HepG2 (cell line): ENCODE measurements around the gene FOSL2. TPM values are rescaled to one million over a fixed set of nuclear protein-coding genes. Genes with fewer than 3 reads are reported as not detected.

ENCODE experiments used
- AHR ChIP-seq: IDR thresholded peaks from 2 replicates; pipeline ENCODE4 v1.6.1; 2018; ENCODE audit warnings: missing genetic modification reagents, missing compliant biosample characterization
- ATF2 ChIP-seq: sonication (generic); formaldehyde crosslinking; IDR thresholded peaks from 2 replicates; pipeline ENCODE4 v1.4.0; 2020; ENCODE audit warnings: missing genetic modification reagents
- FOXO1 ChIP-seq: sonication (generic); formaldehyde crosslinking; IDR thresholded peaks from 2 replicates; pipeline ENCODE4 v1.4.0; 2020; ENCODE audit warnings: missing genetic modification reagents
- FOXO4 ChIP-seq: sonication (generic); formaldehyde crosslinking; conservative IDR thresholded peaks from 2 replicates; pipeline ENCODE4 v1.8.1; 2023; ENCODE audit warnings: missing genetic modification reagents
- GTF2F1 ChIP-seq: fragments of 150-350 bp; IDR thresholded peaks from 2 replicates; pipeline ENCODE4 v1.6.1; 2014; ENCODE audit warnings: low read length
- HOXA3 ChIP-seq: sonication (generic); formaldehyde crosslinking; IDR thresholded peaks from 2 replicates; pipeline ENCODE4 v1.5.0; 2020; ENCODE audit warnings: missing genetic modification reagents
- PAX8 ChIP-seq: sonication (generic); formaldehyde crosslinking; IDR thresholded peaks from 2 replicates; pipeline ENCODE4 v1.8.0; 2022; ENCODE audit warnings: mild to moderate bottlenecking, missing genetic modification reagents, borderline replicate concordance
- PHF5A ChIP-seq: IDR thresholded peaks from one replicate; pipeline ENCODE4 v1.6.1; 2018; ENCODE audit warnings: low read depth, missing genetic modification reagents; ENCODE audit not compliant: unreplicated experiment
- PPARG ChIP-seq: conservative IDR thresholded peaks from 2 replicates; pipeline ENCODE4 v1.6.1; 2016; ENCODE audit warnings: missing biosample characterization, missing genetic modification reagents
- RAD51 ChIP-seq: fragments of 450-650 bp; IDR thresholded peaks from 2 replicates; pipeline ENCODE4 v1.6.1; 2016; ENCODE audit warnings: borderline replicate concordance
- SOX6 ChIP-seq, 2 experiments: fragments of 450-650 bp in 1 of 2; sonication (generic) in 1 of 2; formaldehyde crosslinking in 1 of 2; IDR thresholded peaks; 2 replicates each; pipeline versions ENCODE4 v1.4.0 to v1.6.1; 2017 to 2020; ENCODE audit warnings: antibody characterized with exemption in 1 of 2, mild to moderate bottlenecking in 1 of 2, missing genetic modification reagents in 1 of 2
- TFDP2 ChIP-seq: sonication (generic); formaldehyde crosslinking; IDR thresholded peaks from 2 replicates; pipeline ENCODE4 v1.4.0; 2020; ENCODE audit warnings: missing genetic modification reagents
- ZBTB20 ChIP-seq: sonication (generic); formaldehyde crosslinking; IDR thresholded peaks from 2 replicates; pipeline ENCODE4 v1.8.1; 2023; ENCODE audit warnings: missing genetic modification reagents, low read depth, mild to moderate bottlenecking, borderline replicate concordance
- ZBTB7A ChIP-seq: sonication (generic); formaldehyde crosslinking; IDR thresholded peaks from 2 replicates; pipeline ENCODE4 v1.8.0; 2022; ENCODE audit warnings: mild to moderate bottlenecking, missing genetic modification reagents
- ZFP37 ChIP-seq: sonication (generic); formaldehyde crosslinking; IDR thresholded peaks from 2 replicates; pipeline ENCODE4 v1.4.0; 2020; ENCODE audit warnings: missing genetic modification reagents, borderline replicate concordance
- ZKSCAN8 ChIP-seq: IDR thresholded peaks from 2 replicates; pipeline ENCODE4 v1.6.1; 2016; ENCODE audit warnings: borderline replicate concordance, missing genetic modification reagents, missing compliant biosample characterization
- ZMAT3 ChIP-seq: sonication (generic); formaldehyde crosslinking; conservative IDR thresholded peaks from 2 replicates; pipeline ENCODE4 v1.7.0; 2021; ENCODE audit warnings: missing genetic modification reagents
- ZNF329 ChIP-seq: sonication (generic); formaldehyde crosslinking; IDR thresholded peaks from 2 replicates; pipeline ENCODE4 v1.9.0; 2021; ENCODE audit warnings: low read depth, mild to moderate bottlenecking, missing genetic modification reagents
- ZNF350 ChIP-seq: sonication (generic); formaldehyde crosslinking; IDR thresholded peaks from 2 replicates; pipeline ENCODE4 v1.4.0; 2020; ENCODE audit warnings: mild to moderate bottlenecking, low read depth, missing genetic modification reagents, borderline replicate concordance
- ZNF460 ChIP-seq: sonication (generic); formaldehyde crosslinking; IDR thresholded peaks from 2 replicates; pipeline ENCODE4 v1.5.1; 2020; ENCODE audit warnings: missing genetic modification reagents, mild to moderate bottlenecking, borderline replicate concordance
- ZNF598 ChIP-seq: sonication (generic); formaldehyde crosslinking; IDR thresholded peaks from 2 replicates; pipeline ENCODE4 v1.5.1; 2020; ENCODE audit warnings: mild to moderate bottlenecking, missing genetic modification reagents, borderline replicate concordance
- ZNF629 ChIP-seq: sonication (generic); formaldehyde crosslinking; conservative IDR thresholded peaks from 2 replicates; pipeline ENCODE4 v1.5.0; 2020; ENCODE audit warnings: missing genetic modification reagents
- ZNF670 ChIP-seq: sonication (generic); formaldehyde crosslinking; IDR thresholded peaks from 2 replicates; pipeline ENCODE4 v1.8.0; 2022; ENCODE audit warnings: mild to moderate bottlenecking, missing genetic modification reagents, borderline replicate concordance
- ZNF782 ChIP-seq: sonication (generic); formaldehyde crosslinking; IDR thresholded peaks from 2 replicates; pipeline ENCODE4 v1.4.0; 2020; ENCODE audit warnings: missing genetic modification reagents, mild to moderate bottlenecking, borderline replicate concordance
- polyA plus RNA-seq, 8 experiments: library from polyadenylated mRNA; depleted of rRNA in 3 of 8; stranded (reverse) in 7 of 8; unstranded in 1 of 8; fragments of >200 nt; fragmentation: Illumina TruSeq in 4 of 8; extraction: Trizol in 4 of 8; gene quantifications; 2 replicates each; pipeline versions ENCODE4 v1.2.1 to v1.2.3, GENCODE V29; 2011 to 2016; ENCODE audit warnings: low read depth in 4 of 8, missing spikeins in 1 of 8, mixed read lengths in 1 of 8; ENCODE audit not compliant: insufficient read depth in 1 of 8
- total RNA-seq, 5 experiments: library from RNA; depleted of rRNA; stranded (reverse); fragments of >200 nt; fragmentation: Illumina TruSeq; extraction: Trizol; gene quantifications; 2 replicates each; pipeline ENCODE4 v1.2.3, GENCODE V29; 2016; ENCODE audit warnings: low read depth in 1 of 5
- TF ChIP-seq, protein P1 (sequence below): sonication (generic); formaldehyde crosslinking; IDR thresholded peaks from 2 replicates; pipeline ENCODE4 v1.5.0; 2020; ENCODE audit warnings: missing genetic modification reagents

FOSL2 gene
- total and polyA plus RNA-seq, 2 of the 13 experiments (the other 11 are each of a cell fraction or from before 2014, with no cell fraction given) = 3.4 to 18.1 TPM

- TF ChIP-seq HOXA3 (peak; percentile 47; the same call in 1 of the 2 replicates), ZNF629 (peak; percentile 98), ZNF329 (0 out of 2 replicates have a peak, but pooled peaks have one; percentile 11), ZNF350 (CRISPR knock-in tag) (no peak), GTF2F1 (no peak), ZBTB20 (CRISPR knock-in tag) (0 out of 2 replicates have a peak, but pooled peaks have one; percentile 2), SOX6 (IDR thresholded peaks at IDR 0.05) (no peak), SOX6 (CRISPR knock-in tag; IDR thresholded peaks at IDR 0.05) (0 out of 2 replicates have a peak, but pooled peaks have one; percentile 36), ZNF598 (CRISPR knock-in tag) (peak; percentile 86; the same call in 1 of the 2 replicates), FOXO4 (CRISPR knock-in tag) (no peak), TFDP2 (peak; percentile 14; the same call in 1 of the 2 replicates), ZKSCAN8 (CRISPR knock-in tag) (peak; percentile 12; the same call in 1 of the 2 replicates), ZBTB7A (CRISPR knock-in tag) (0 out of 2 replicates have a peak, but pooled peaks have one; percentile 20), PHF5A (peak; percentile 53), ZNF670 (CRISPR knock-in tag) (0 out of 2 replicates have a peak, but pooled peaks have one; percentile 76), ATF2 (CRISPR knock-in tag) (0 out of 2 replicates have a peak, but pooled peaks have one; percentile 15), FOXO1 (CRISPR knock-in tag) (0 out of 2 replicates have a peak, but pooled peaks have one; percentile 46), AHR (CRISPR knock-in tag) (peak; percentile 83; the same call in 1 of the 2 replicates), PPARG (CRISPR knock-in tag) (0 out of 2 replicates have a peak, but pooled peaks have one; percentile 7), ZFP37 (peak; percentile 19; the same call in 1 of the 2 replicates), ZNF782 (CRISPR knock-in tag) (no peak), ZNF460 (CRISPR knock-in tag) (no peak), ZMAT3 (CRISPR knock-in tag) (0 out of 2 replicates have a peak, but pooled peaks have one; percentile 12), PAX8 (CRISPR knock-in tag) (no peak), RAD51 (no peak)
- TF ChIP-seq, protein P1, sequence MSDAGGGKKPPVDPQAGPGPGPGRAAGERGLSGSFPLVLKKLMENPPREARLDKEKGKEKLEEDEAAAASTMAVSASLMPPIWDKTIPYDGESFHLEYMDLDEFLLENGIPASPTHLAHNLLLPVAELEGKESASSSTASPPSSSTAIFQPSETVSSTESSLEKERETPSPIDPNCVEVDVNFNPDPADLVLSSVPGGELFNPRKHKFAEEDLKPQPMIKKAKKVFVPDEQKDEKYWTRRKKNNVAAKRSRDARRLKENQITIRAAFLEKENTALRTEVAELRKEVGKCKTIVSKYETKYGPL = no peak
Observed at GRCh38 chr2:28390746-28391563, 1.7 kb upstream of the FOSL2 start (continued).
